H4 (cell line): ENCODE measurements around the gene PPL. TPM values are rescaled to one million over a fixed set of nuclear protein-coding genes. Genes with fewer than 3 reads are reported as not detected.
"Not testable (repeated sequence)": the region's sequence is repeated elsewhere in the genome, so short reads cannot be mapped to it uniquely, and the experiment has no call there.

Experiments used
- DNase-seq: peaks from one replicate; pipeline ENCODE4 v3.0.0-alpha.2; 2015; ENCODE audit warnings: low spot score
- total RNA-seq: library from RNA; depleted of rRNA; stranded (reverse); fragments of >200 nt; shearing (Covaris generic); gene quantifications from 2 replicates; pipeline ENCODE4 v1.2.3, GENCODE V29; 2014

Gene PPL
- total RNA-seq, 1 experiment from 2014 or later, result 0.10 TPM

- DNase-seq, result no peak
Measured at GRCh38 chr16:4933433-4933832, 3.5 kb downstream of the PPL start.

GRCh38 chr16:4931381-4931780, 5.6 kb downstream of the PPL start:
- DNase-seq, result no peak

GRCh38 chr16:4929619-4930018, 7.3 kb downstream of the PPL start:
- not testable (repeated sequence) for DNase-seq

- no peak for DNase-seq
Measured at GRCh38 chr16:4928227-4928626, 8.7 kb downstream of the PPL start.

- no peak for DNase-seq
Measured at GRCh38 chr16:4927661-4928060, 9.3 kb downstream of the PPL start.

GRCh38 chr16:4926928-4927327, 10.0 kb downstream of the PPL start:
- no peak for DNase-seq

- no peak for DNase-seq
Measured at GRCh38 chr16:4925791-4926190, 11.2 kb downstream of the PPL start.

- DNase-seq, result no peak
Measured at GRCh38 chr16:4925293-4925607, 11.7 kb downstream of the PPL start.

- no peak for DNase-seq
Measured at GRCh38 chr16:4924593-4925292, 12.2 kb downstream of the PPL start.

- DNase-seq, result no peak
Measured at GRCh38 chr16:4923853-4924252, 13.1 kb downstream of the PPL start.

- DNase-seq, result no peak
Measured at GRCh38 chr16:4922721-4923342, 14.1 kb downstream of the PPL start.

GRCh38 chr16:4920826-4921225, 16.1 kb downstream of the PPL start:
- no peak for DNase-seq

GRCh38 chr16:4918781-4919251, 18.1 kb downstream of the PPL start:
- no peak for DNase-seq

GRCh38 chr16:4917117-4917516, 19.8 kb downstream of the PPL start:
- DNase-seq, result no peak

GRCh38 chr16:4915226-4915761, 21.7 kb downstream of the PPL start:
- DNase-seq, result peak; percentile 58

GRCh38 chr16:4914528-4915225, 22.3 kb downstream of the PPL start:
- no peak for DNase-seq

GRCh38 chr16:4913774-4914525, 23.0 kb downstream of the PPL start:
- DNase-seq, result no peak

GRCh38 chr16:4913130-4913773, 23.7 kb downstream of the PPL start:
- no peak for DNase-seq

GRCh38 chr16:4911970-4912386, 25.0 kb downstream of the PPL start:
- no peak for DNase-seq

- no peak for DNase-seq
Measured at GRCh38 chr16:4910828-4911227, 26.1 kb downstream of the PPL start.

GRCh38 chr16:4909825-4910224, 27.1 kb downstream of the PPL start:
- no peak for DNase-seq
